ENCODE measurements around the gene IFT22.

Gene IFT22

GRCh38 chr7:101271021-101271420 lies 50.6 kb downstream of the IFT22 start:
- TF ChIP-seq, protein P1, sequence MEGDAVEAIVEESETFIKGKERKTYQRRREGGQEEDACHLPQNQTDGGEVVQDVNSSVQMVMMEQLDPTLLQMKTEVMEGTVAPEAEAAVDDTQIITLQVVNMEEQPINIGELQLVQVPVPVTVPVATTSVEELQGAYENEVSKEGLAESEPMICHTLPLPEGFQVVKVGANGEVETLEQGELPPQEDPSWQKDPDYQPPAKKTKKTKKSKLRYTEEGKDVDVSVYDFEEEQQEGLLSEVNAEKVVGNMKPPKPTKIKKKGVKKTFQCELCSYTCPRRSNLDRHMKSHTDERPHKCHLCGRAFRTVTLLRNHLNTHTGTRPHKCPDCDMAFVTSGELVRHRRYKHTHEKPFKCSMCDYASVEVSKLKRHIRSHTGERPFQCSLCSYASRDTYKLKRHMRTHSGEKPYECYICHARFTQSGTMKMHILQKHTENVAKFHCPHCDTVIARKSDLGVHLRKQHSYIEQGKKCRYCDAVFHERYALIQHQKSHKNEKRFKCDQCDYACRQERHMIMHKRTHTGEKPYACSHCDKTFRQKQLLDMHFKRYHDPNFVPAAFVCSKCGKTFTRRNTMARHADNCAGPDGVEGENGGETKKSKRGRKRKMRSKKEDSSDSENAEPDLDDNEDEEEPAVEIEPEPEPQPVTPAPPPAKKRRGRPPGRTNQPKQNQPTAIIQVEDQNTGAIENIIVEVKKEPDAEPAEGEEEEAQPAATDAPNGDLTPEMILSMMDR (IDR thresholded peaks at IDR 0.05), result no peak

DNA sequence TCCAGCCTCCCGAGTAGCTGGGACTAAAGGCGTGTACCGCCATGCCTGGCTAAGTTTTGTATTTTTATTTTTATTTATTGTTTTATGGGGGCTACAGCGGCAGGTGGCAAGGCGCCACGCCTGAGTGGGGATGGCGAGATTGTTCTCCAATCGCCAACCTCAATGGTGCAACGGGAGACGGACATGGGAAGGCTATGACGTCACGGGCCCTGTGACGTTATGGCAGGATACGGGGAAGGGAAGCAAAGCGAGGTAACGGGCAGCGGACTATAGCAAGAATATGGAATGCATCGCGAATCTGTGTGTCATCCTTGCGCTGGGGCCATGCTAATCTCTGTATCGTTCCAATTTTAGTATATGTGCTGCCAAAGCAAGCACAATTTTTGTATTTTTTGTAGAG lies 51.9 kb downstream of the IFT22 start:
- TF ChIP-seq, protein P1 (IDR thresholded peaks at IDR 0.05), result no peak

GRCh38 chr7:101265622-101266516 lies 55.7 kb downstream of the IFT22 start:
- TF ChIP-seq, protein P1 (IDR thresholded peaks at IDR 0.05), result no peak

Measured in LNCAP (cell line).